DND-41 (cell line): Measurements from ENCODE around the gene ABCC8.
A peak's percentile ranks its signal among the peaks of the same experiment; 100 is the strongest.

Experiments
- ATAC-seq: fragments of 200-7000 bp; cut with Tn5 transposase; 3 replicates; pipeline ENCODE4 v1.9.1; 2021; ENCODE audit warnings: low read depth; ENCODE audit not compliant: insufficient read depth
- DNase-seq: peaks from one replicate; pipeline ENCODE4 v3.0.0-alpha.2; 2020
- H2AFZ ChIP-seq: 2 replicates; pipeline ENCODE4 v1.6.0; 2012; ENCODE audit warnings: low read depth, low read length
- H3K27ac ChIP-seq: 2 replicates; pipeline ENCODE4 v1.5.1; 2012; ENCODE audit warnings: low read length, inconsistent platforms
- H3K27me3 ChIP-seq: fragments of 200-600 bp; sonication (generic); 2 replicates; pipeline ENCODE4 v1.6.0; 2012; ENCODE audit warnings: low read length, mild to moderate bottlenecking, inconsistent platforms; ENCODE audit not compliant: insufficient read depth, poor library complexity
- H3K36me3 ChIP-seq: 2 replicates; pipeline ENCODE4 v1.5.1; 2012; ENCODE audit warnings: low read length, inconsistent platforms; ENCODE audit not compliant: insufficient read depth
- H3K4me1 ChIP-seq: 2 replicates; pipeline ENCODE4 v1.5.1; 2012; ENCODE audit warnings: mild to moderate bottlenecking, low read length; ENCODE audit not compliant: insufficient read depth
- H3K4me2 ChIP-seq: 2 replicates; pipeline ENCODE4 v1.6.0; 2012; ENCODE audit warnings: mild to moderate bottlenecking, moderate library complexity, low read length, inconsistent platforms; ENCODE audit not compliant: insufficient read depth
- H3K4me3 ChIP-seq, 2 experiments: fragments of 200-600 bp in 1 of 2; shearing (Covaris generic) in 1 of 2; 2 replicates each; pipeline ENCODE4 v1.5.1; 2012 to 2016; ENCODE audit warnings: inconsistent platforms in 2 of 2, low read length in 2 of 2, mild to moderate bottlenecking in 2 of 2, low read depth in 1 of 2, moderate library complexity in 1 of 2
- H3K79me2 ChIP-seq: 2 replicates; pipeline ENCODE4 v1.6.0; 2012; ENCODE audit warnings: low read length, inconsistent platforms; ENCODE audit not compliant: insufficient read depth
- H3K9ac ChIP-seq: 2 replicates; pipeline ENCODE4 v1.6.0; 2012; ENCODE audit warnings: low read depth, mild to moderate bottlenecking, inconsistent platforms, low read length, moderate library complexity
- H3K9me3 ChIP-seq: 2 replicates; pipeline ENCODE4 v1.5.1; 2012; ENCODE audit warnings: low read length, moderate library complexity, mild to moderate bottlenecking, inconsistent platforms; ENCODE audit not compliant: insufficient read depth, severe bottlenecking
- H4K20me1 ChIP-seq: 2 replicates; pipeline ENCODE4 v1.6.0; 2012; ENCODE audit warnings: low read length; ENCODE audit not compliant: insufficient read depth
- EZH2 ChIP-seq: IDR thresholded peaks from 3 replicates; pipeline ENCODE4 v1.6.1; 2012; ENCODE audit warnings: borderline replicate concordance, low read depth, mild to moderate bottlenecking, moderate library complexity, low read length, inconsistent platforms; ENCODE audit not compliant: severe bottlenecking
- TF ChIP-seq, protein P1 (sequence below): IDR thresholded peaks from 2 replicates; pipeline ENCODE4 v1.5.1; 2012; ENCODE audit warnings: borderline replicate concordance, low read length, moderate library complexity, mild to moderate bottlenecking; ENCODE audit not compliant: poor library complexity, severe bottlenecking; ENCODE audit errors: extremely low read depth

ABCC8 gene

DNA sequence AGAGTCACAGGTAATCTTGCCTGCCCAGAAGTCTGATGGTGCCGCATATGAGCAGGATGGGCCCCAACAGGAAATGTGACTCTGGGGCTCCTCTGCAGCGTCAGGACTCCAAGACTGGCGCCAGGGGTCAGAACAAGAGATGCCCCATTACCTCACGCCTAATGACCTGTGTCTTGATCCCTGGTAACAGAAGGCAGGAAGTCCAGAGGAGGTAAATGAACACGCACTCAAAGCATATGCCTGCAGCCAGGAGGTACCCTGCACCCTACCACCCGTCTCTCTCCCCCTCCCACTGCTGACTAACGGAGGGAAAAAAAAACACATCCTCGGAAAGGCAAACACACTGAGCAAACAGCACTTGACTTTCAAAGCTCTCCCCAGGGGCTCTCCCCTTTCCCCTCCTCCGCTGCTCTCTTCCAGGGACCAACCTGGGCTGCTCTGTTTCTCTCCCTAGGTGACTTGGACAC lies 37.3 kb downstream of the ABCC8 start:
- Histone ChIP-seq H3K9me3 (peaks cover 2% of the 10 kb centered on the region), H3K4me2 (no peak overlapping the region), H3K9ac (no peak overlapping the region), H3K27me3 (no peaks in the 10 kb centered on the region), H4K20me1 (no peaks in the 10 kb centered on the region), H3K4me1 (peaks cover 19% of the 10 kb centered on the region), H3K36me3 (no peaks in the 10 kb centered on the region), H3K4me3 (no peak overlapping the region), H3K79me2 (no peaks in the 10 kb centered on the region), H2AFZ (no peak overlapping the region), H3K27ac (peak overlapping the region; percentile 23)
- ATAC-seq (peak; percentile 41; the same call in 1 of the 3 replicates), DNase-seq (no peak)
- TF ChIP-seq, protein P1, sequence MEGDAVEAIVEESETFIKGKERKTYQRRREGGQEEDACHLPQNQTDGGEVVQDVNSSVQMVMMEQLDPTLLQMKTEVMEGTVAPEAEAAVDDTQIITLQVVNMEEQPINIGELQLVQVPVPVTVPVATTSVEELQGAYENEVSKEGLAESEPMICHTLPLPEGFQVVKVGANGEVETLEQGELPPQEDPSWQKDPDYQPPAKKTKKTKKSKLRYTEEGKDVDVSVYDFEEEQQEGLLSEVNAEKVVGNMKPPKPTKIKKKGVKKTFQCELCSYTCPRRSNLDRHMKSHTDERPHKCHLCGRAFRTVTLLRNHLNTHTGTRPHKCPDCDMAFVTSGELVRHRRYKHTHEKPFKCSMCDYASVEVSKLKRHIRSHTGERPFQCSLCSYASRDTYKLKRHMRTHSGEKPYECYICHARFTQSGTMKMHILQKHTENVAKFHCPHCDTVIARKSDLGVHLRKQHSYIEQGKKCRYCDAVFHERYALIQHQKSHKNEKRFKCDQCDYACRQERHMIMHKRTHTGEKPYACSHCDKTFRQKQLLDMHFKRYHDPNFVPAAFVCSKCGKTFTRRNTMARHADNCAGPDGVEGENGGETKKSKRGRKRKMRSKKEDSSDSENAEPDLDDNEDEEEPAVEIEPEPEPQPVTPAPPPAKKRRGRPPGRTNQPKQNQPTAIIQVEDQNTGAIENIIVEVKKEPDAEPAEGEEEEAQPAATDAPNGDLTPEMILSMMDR = no peak
- no peak for TF ChIP-seq EZH2

DNA sequence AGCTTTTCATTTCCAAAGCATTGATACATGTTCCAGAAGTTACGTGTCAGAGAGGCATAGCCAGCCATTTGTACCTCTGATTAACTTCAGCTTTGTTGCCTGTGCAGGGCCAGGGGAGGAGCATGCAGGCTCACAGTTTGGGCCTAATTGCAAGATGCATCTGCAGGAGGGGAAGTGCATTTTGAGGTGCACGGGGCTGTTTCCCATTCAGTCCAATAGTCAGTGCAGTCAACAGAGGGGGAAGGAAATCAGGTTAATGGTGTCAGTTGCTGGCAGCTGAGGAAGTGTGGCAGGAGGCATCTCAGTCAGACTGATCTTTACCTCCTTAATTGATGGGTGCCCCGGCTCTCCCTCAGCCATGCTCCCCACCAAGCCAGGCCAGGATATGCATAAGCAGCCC lies 39.3 kb downstream of the ABCC8 start:
- Histone ChIP-seq H3K4me3 (no peak overlapping the region), H3K79me2 (no peaks in the 10 kb centered on the region), H3K4me2 (no peak overlapping the region), H3K27ac (peak overlapping the region; percentile 29), H3K36me3 (no peaks in the 10 kb centered on the region), H3K4me1 (peaks cover 19% of the 10 kb centered on the region), H3K27me3 (no peaks in the 10 kb centered on the region), H3K9ac (no peak overlapping the region), H2AFZ (no peak overlapping the region), H3K9me3 (peaks cover 2% of the 10 kb centered on the region), H4K20me1 (no peaks in the 10 kb centered on the region)
- DNase-seq (no peak), ATAC-seq (peak; percentile 43)
- TF ChIP-seq, protein P1 = no peak
- no peak for TF ChIP-seq EZH2

DNA sequence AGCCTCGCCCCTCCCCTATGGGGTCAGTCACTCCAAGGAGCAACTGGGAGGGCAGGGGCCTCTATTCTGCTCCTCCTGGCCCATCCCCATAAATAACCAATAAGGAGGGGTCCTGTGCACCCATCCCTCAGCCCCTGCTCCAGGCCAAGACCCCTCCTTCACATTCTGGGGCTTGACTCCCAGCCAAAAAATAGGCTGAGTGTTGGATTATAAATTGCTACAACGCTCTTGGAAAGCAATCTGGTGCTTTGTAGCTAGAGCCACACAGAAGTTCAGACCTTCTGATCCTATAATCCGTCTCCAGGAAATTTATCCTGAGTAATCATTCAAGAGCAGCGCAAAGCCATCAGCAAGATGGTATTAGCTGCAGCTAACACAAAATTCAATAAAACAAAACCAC lies 42.5 kb downstream of the ABCC8 start:
- ATAC-seq (no peak), DNase-seq (no peak)
- no peak for TF ChIP-seq EZH2
- TF ChIP-seq, protein P1 = no peak
- no peaks in the 10 kb centered on the region for H3K36me3 ChIP-seq
- no peaks in the 10 kb centered on the region for H3K79me2 ChIP-seq
- H3K4me3 ChIP-seq = no peak overlapping the region
- H4K20me1 ChIP-seq = no peaks in the 10 kb centered on the region
- H3K9ac ChIP-seq = no peak overlapping the region
- no peak overlapping the region for H3K27ac ChIP-seq
- no peaks in the 10 kb centered on the region for H3K27me3 ChIP-seq
- H3K9me3 ChIP-seq = no peaks in the 10 kb centered on the region
- H3K4me1 ChIP-seq = peaks cover 34% of the 10 kb centered on the region
- no peak overlapping the region for H3K4me2 ChIP-seq
- no peak overlapping the region for H2AFZ ChIP-seq

DNA sequence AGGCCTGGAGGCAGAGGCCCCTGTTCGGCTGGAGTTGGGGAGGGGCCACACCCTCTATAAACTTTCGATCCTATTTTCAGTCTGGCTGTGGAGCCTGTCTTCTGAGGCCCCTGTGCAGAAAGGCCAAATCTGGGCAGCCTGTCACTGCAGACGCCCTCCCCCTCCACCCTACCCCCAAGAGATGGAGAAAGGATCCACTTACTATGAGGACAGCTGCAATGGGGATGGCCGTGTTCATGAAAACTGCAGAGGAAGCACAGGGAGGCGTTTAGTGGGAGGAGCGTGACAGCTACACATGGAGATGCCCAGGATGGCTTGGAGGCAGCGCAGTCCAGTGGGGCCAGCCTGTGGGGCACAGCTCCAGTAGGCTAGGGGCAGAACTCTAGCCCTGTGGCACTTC lies 44.6 kb downstream of the ABCC8 start:
- Histone ChIP-seq H3K4me1 (peaks cover 46% of the 10 kb centered on the region), H3K4me2 (no peak overlapping the region), H3K4me3 (no peak overlapping the region), H3K79me2 (no peaks in the 10 kb centered on the region), H3K9me3 (no peaks in the 10 kb centered on the region), H3K27me3 (no peaks in the 10 kb centered on the region), H3K36me3 (no peaks in the 10 kb centered on the region), H3K27ac (peak overlapping the region; percentile 15; the same call in 1 of the 2 replicates), H2AFZ (no peak overlapping the region), H3K9ac (no peak overlapping the region), H4K20me1 (no peaks in the 10 kb centered on the region)
- no peak for TF ChIP-seq EZH2
- TF ChIP-seq, protein P1 = no peak
- no peak for DNase-seq
- ATAC-seq = no peak
